Epithelial cell of esophagus (primary cell): ENCODE measurements around the gene TMEM244.

Experiments
- DNase-seq: peaks from one replicate; pipeline ENCODE4 v3.0.0; 2010; ENCODE audit warnings: low read depth
- H3K4me3 ChIP-seq: 2 replicates; pipeline ENCODE4 v1.5.1; 2011; ENCODE audit warnings: mild to moderate bottlenecking, low read length, control low read depth
- CTCF ChIP-seq: IDR thresholded peaks from 2 replicates; pipeline ENCODE4 v1.5.1; 2011; ENCODE audit warnings: low read depth, mild to moderate bottlenecking, low read length, control low read depth, inconsistent platforms; ENCODE audit not compliant: insufficient read depth; ENCODE audit errors: missing control alignments

The TMEM244 gene

GRCh38 chr6:129785047-129785755 is 75.9 kb downstream of the TMEM244 start:
- H3K4me3 ChIP-seq = no peak overlapping the region
- DNase-seq = peak; percentile 16
- TF ChIP-seq CTCF = no peak
